GM19238 (cell line): ENCODE data around the gene C1QTNF5.

ENCODE experiments used
- DNase-seq: peaks from one replicate; pipeline ENCODE4 v3.0.0; 2011; ENCODE audit warnings: low spot score; ENCODE audit not compliant: insufficient read length

C1QTNF5 gene

GRCh38 chr11:119359365-119360214 is 18.9 kb upstream of the C1QTNF5 start:
- no peak for DNase-seq

- DNase-seq = no peak
Measured at GRCh38 chr11:119357074-119357473, 16.4 kb upstream of the C1QTNF5 start.

- peak; percentile 86 for DNase-seq
Measured at GRCh38 chr11:119356349-119357031, 15.8 kb upstream of the C1QTNF5 start.

GRCh38 chr11:119355091-119355843 is 14.6 kb upstream of the C1QTNF5 start:
- no peak for DNase-seq

GRCh38 chr11:119352857-119353260 is 12.2 kb upstream of the C1QTNF5 start:
- DNase-seq = no peak

GRCh38 chr11:119351232-119351631 is 10.5 kb upstream of the C1QTNF5 start:
- no peak for DNase-seq

GRCh38 chr11:119350302-119350701 is 9.6 kb upstream of the C1QTNF5 start:
- no peak for DNase-seq

- no peak for DNase-seq
Measured at GRCh38 chr11:119347940-119348605, 7.4 kb upstream of the C1QTNF5 start.

GRCh38 chr11:119347242-119347641 is 6.6 kb upstream of the C1QTNF5 start:
- no peak for DNase-seq

GRCh38 chr11:119346605-119347004 is 5.9 kb upstream of the C1QTNF5 start, which contains the start of gene MFRP:
Gene MFRP (minus strand): TSS chr11:119346705. CDS start chr11:119346513, 192 bp downstream.
- DNase-seq = no peak

- DNase-seq = no peak
Measured at GRCh38 chr11:119345685-119346084, 5.0 kb upstream of the C1QTNF5 start.

GRCh38 chr11:119344291-119345010 is 3.8 kb upstream of the C1QTNF5 start:
- no peak for DNase-seq

GRCh38 chr11:119343726-119344125 is 3.0 kb upstream of the C1QTNF5 start:
- DNase-seq = no peak

- no peak for DNase-seq
Measured at GRCh38 chr11:119342362-119343130, 1.9 kb upstream of the C1QTNF5 start.

GRCh38 chr11:119342023-119342300 is 1.3 kb upstream of the C1QTNF5 start:
- DNase-seq = no peak

- no peak for DNase-seq
Measured at GRCh38 chr11:119341222-119342022, 739 bp upstream of the C1QTNF5 start.

- no peak for DNase-seq
Measured at GRCh38 chr11:119339589-119340334, 921 bp downstream of the C1QTNF5 start.

- no peak for DNase-seq
Measured at GRCh38 chr11:119338965-119339588, 1.6 kb downstream of the C1QTNF5 start.
